Keratinocyte (primary cell): ENCODE results near the gene MIEF1. TPM values are rescaled to one million over a fixed set of nuclear protein-coding genes. Genes with fewer than 3 reads are reported as not detected.

Source experiments
- DNase-seq: peaks from one replicate; pipeline ENCODE4 v3.0.0-alpha.2; 2011; ENCODE audit warnings: low read depth, missing footprints, low spot score
- FAIRE-seq: peaks from 2 replicates; lab custom pipeline; 2011; peaks lifted over from hg19 to GRCh38; lab: Jason Lieb, UNC
- H2AFZ ChIP-seq: 2 replicates; pipeline ENCODE4 v1.6.0; 2012; ENCODE audit warnings: low read length, control low read depth, inconsistent platforms; ENCODE audit not compliant: control insufficient read depth
- H3K27ac ChIP-seq: 2 replicates; pipeline ENCODE4 v1.5.1; 2011; ENCODE audit warnings: low read length; ENCODE audit not compliant: control insufficient read depth, insufficient read depth
- H3K27me3 ChIP-seq: 3 replicates; pipeline ENCODE4 v1.6.0; 2011; ENCODE audit warnings: low read length; ENCODE audit not compliant: control insufficient read depth, insufficient read depth; ENCODE audit errors: extremely low read depth
- H3K36me3 ChIP-seq, 2 experiments: 2 replicates in 1 of 2; 3 replicates in 1 of 2; pipeline ENCODE4 v1.5.1; 2011; ENCODE audit warnings: low read length in 2 of 2, mild to moderate bottlenecking in 1 of 2; ENCODE audit not compliant: control insufficient read depth in 2 of 2, insufficient read depth in 2 of 2; ENCODE audit errors: extremely low read depth in 1 of 2
- H3K4me1 ChIP-seq: 3 replicates; pipeline ENCODE4 v1.5.1; 2011; ENCODE audit warnings: low read length; ENCODE audit not compliant: control insufficient read depth, insufficient read depth; ENCODE audit errors: extremely low read depth
- H3K4me2 ChIP-seq: 3 replicates; pipeline ENCODE4 v1.6.0; 2011; ENCODE audit warnings: low read depth, low read length; ENCODE audit not compliant: control insufficient read depth, insufficient read depth; ENCODE audit errors: extremely low read depth
- H3K4me3 ChIP-seq, 3 experiments: fragments of 200-600 bp in 1 of 3; sonication (generic) in 1 of 3; 2 replicates in 2 of 3; 3 replicates in 1 of 3; pipeline ENCODE4 v1.5.1; 2011 to 2016; ENCODE audit warnings: low read length in 3 of 3, mild to moderate bottlenecking in 3 of 3, control low read depth in 2 of 3, inconsistent platforms in 1 of 3, low read depth in 1 of 3, mixed read lengths in 1 of 3, mixed run types in 1 of 3, moderate library complexity in 1 of 3; ENCODE audit not compliant: control insufficient read depth in 2 of 3, insufficient read depth in 2 of 3; ENCODE audit errors: extremely low read depth in 1 of 3
- H3K79me2 ChIP-seq: 2 replicates; pipeline ENCODE4 v1.6.0; 2012; ENCODE audit warnings: low read length; ENCODE audit not compliant: control insufficient read depth, insufficient read depth
- H3K9ac ChIP-seq: 3 replicates; pipeline ENCODE4 v1.6.0; 2011; ENCODE audit warnings: low read length; ENCODE audit not compliant: control insufficient read depth, insufficient read depth; ENCODE audit errors: extremely low read depth
- H3K9me1 ChIP-seq: 3 replicates; pipeline ENCODE4 v1.6.0; 2011; ENCODE audit warnings: low read length; ENCODE audit not compliant: control insufficient read depth, insufficient read depth; ENCODE audit errors: extremely low read depth
- H3K9me3 ChIP-seq: 2 replicates; pipeline ENCODE4 v1.5.1; 2012; ENCODE audit warnings: low read depth, low read length; ENCODE audit not compliant: control insufficient read depth
- H4K20me1 ChIP-seq: 3 replicates; pipeline ENCODE4 v1.6.0; 2011; ENCODE audit warnings: low read length; ENCODE audit not compliant: control insufficient read depth, insufficient read depth; ENCODE audit errors: extremely low read depth
- CTCF ChIP-seq, 3 experiments: IDR thresholded peaks in 1 of 3; conservative IDR thresholded peaks in 1 of 3; optimal IDR thresholded peaks in 1 of 3; 2 replicates in 2 of 3; 3 replicates in 1 of 3; pipeline versions ENCODE3 to v1.5.1; 2011; ENCODE audit warnings: low read length in 3 of 3, mild to moderate bottlenecking in 3 of 3, moderate library complexity in 2 of 3, control low read depth in 1 of 3, inconsistent platforms in 1 of 3; ENCODE audit not compliant: insufficient read depth in 2 of 3; ENCODE audit errors: extremely low read depth in 1 of 3
- EZH2 ChIP-seq: IDR thresholded peaks from one replicate; pipeline ENCODE4 v1.6.1; 2012; ENCODE audit warnings: inconsistent platforms, mild to moderate bottlenecking, low read length, moderate library complexity
- dilution Hi-C: fragments of 300-500 bp; cut with MboI; formaldehyde crosslinking; loops from one replicate; pipeline ENCODE4 v1.7.0; 2020; ENCODE audit warnings: low sequenced_read_pairs; ENCODE audit not compliant: extremely low pct_ligation_motif_present
- polyA plus RNA-seq, 5 experiments: library from polyadenylated mRNA; depleted of rRNA in 3 of 5; stranded (reverse) in 3 of 5; stranded (forward) in 1 of 5; unstranded in 1 of 5; fragments of >200 nt; gene quantifications; 1 replicate in 1 of 5; 2 replicates in 3 of 5; 3 replicates in 1 of 5; pipeline versions ENCODE4 v1.2.1 to v1.2.3, GENCODE V29; 2011 to 2012; ENCODE audit warnings: missing spikeins in 2 of 5, low read depth in 1 of 5, low replicate concordance in 1 of 5

Gene MIEF1
- polyA plus RNA-seq, 1 donor (not counting 4 experiments of a cell fraction or from before 2014, with no cell fraction given): 18.4 TPM

- dilution Hi-C loops: no loop called here
- peak; percentile 84 for FAIRE-seq
These were observed 11.8 kb upstream of the MIEF1 start for GRCh38 chr22:39490135-39490798.

GRCh38 chr22:39490966-39491680, 11.0 kb upstream of the MIEF1 start:
- Histone ChIP-seq H3K9me1 (no peaks in the 10 kb centered on the region), H3K4me2 (no peak overlapping the region), H4K20me1 (no peaks in the 10 kb centered on the region), H3K9me3 (no peaks in the 10 kb centered on the region), H3K27me3 (no peaks in the 10 kb centered on the region), H3K9ac (no peak overlapping the region), H3K4me1 (no peaks in the 10 kb centered on the region), H3K36me3 (no peaks in the 10 kb centered on the region), H2AFZ (no peak overlapping the region), H3K79me2 (no peaks in the 10 kb centered on the region), H3K4me3 (no peak overlapping the region), H3K27ac (no peak overlapping the region)
- dilution Hi-C loops: no loop called here
- FAIRE-seq (no peak), DNase-seq (no peak)
- TF ChIP-seq EZH2: no peak
- no peak for TF ChIP-seq CTCF (optimal IDR thresholded peaks at IDR 0.05 in 1 of 3, IDR thresholded peaks at IDR 0.05 in 1 of 3, conservative IDR thresholded peaks at IDR 0.05 in 1 of 3; ENCODE audit: extremely low read depth in 1 of 3, insufficient read depth in 2 of 3, low read length in 3 of 3)

More at GRCh38 chr22:39490135-39490798, 11.8 kb upstream of the MIEF1 start:
- TF ChIP-seq CTCF (optimal IDR thresholded peaks at IDR 0.05 in 1 of 3, IDR thresholded peaks at IDR 0.05 in 1 of 3, conservative IDR thresholded peaks at IDR 0.05 in 1 of 3; ENCODE audit: extremely low read depth in 1 of 3, insufficient read depth in 2 of 3, low read length in 3 of 3): no peak
- TF ChIP-seq EZH2: no peak
- H3K9ac ChIP-seq: no peak overlapping the region
- no peak overlapping the region for H3K27ac ChIP-seq
- no peaks in the 10 kb centered on the region for H3K36me3 ChIP-seq
- H3K79me2 ChIP-seq: no peaks in the 10 kb centered on the region
- no peak for DNase-seq
- H3K9me1 ChIP-seq: no peaks in the 10 kb centered on the region
- no peak overlapping the region for H3K4me3 ChIP-seq
- H3K4me1 ChIP-seq: no peaks in the 10 kb centered on the region
- H2AFZ ChIP-seq: no peak overlapping the region
- H4K20me1 ChIP-seq: no peaks in the 10 kb centered on the region
- no peak overlapping the region for H3K4me2 ChIP-seq
- no peaks in the 10 kb centered on the region for H3K27me3 ChIP-seq
- no peaks in the 10 kb centered on the region for H3K9me3 ChIP-seq
